Thyroid gland (tissue), 4 donors: Measurements from ENCODE around the gene ADAMTS15.

Source experiments
- POLR2A ChIP-seq, 2 donors: fragments of 450-650 bp; IDR thresholded peaks; one replicate each; pipeline ENCODE4 v1.6.1; 2017; ENCODE audit warnings: antibody characterized with exemption in 2 of 2, mild to moderate bottlenecking in 2 of 2, moderate library complexity in 1 of 2
- TF ChIP-seq, protein P1 (sequence below), 6 experiments: fragments of 200-600 bp in 3 of 6; fragments of 450-650 bp in 3 of 6; sonication (generic) in 3 of 6; IDR thresholded peaks; one replicate each; pipeline ENCODE4 v1.5.1; 2016 to 2019; ENCODE audit warnings: antibody characterized with exemption in 6 of 6, mild to moderate bottlenecking in 2 of 6, inconsistent platforms in 1 of 6, moderate library complexity in 1 of 6

DNA sequence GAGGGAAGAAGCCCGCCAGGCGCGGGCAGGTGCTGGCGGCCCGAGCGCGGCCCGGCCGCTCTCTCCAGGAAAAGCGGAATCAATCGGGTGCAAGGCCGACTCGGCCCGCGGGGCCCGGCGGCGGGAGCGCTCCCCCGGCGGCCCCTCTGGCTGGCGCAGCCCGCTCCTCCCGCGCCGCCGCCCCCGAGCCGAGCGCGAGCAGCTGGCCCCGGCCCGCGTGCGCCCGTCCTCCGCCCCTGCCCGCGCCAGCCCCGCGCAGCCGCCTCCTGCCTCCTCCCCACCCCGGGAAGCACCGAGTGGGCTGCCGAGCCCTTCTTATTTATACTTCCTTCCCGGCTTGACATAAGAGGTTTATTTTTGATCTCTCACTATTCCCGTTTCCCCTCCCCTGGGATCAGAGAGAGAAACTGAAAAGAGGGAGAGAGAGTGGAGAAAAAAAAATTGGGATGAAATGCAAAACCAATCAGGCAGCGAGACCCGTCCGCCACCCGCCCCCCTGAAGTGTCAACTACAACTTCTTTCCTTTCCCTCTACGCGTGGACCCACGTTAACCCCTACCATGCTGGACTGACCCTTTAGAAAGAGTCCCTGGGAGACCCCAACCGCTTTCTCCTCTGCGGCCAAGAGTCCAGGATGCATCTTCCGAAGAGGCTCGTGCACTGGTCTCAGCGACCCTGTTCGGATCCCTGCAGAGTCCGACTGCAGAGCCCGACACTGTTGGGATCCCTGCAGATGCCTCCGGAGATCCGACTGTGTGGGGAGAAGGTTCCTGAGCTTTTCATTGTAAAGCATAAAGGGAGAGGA lies 19.9 kb upstream of the ADAMTS15 start, which contains the start of gene ADAMTS8:
- TF ChIP-seq, protein P1, sequence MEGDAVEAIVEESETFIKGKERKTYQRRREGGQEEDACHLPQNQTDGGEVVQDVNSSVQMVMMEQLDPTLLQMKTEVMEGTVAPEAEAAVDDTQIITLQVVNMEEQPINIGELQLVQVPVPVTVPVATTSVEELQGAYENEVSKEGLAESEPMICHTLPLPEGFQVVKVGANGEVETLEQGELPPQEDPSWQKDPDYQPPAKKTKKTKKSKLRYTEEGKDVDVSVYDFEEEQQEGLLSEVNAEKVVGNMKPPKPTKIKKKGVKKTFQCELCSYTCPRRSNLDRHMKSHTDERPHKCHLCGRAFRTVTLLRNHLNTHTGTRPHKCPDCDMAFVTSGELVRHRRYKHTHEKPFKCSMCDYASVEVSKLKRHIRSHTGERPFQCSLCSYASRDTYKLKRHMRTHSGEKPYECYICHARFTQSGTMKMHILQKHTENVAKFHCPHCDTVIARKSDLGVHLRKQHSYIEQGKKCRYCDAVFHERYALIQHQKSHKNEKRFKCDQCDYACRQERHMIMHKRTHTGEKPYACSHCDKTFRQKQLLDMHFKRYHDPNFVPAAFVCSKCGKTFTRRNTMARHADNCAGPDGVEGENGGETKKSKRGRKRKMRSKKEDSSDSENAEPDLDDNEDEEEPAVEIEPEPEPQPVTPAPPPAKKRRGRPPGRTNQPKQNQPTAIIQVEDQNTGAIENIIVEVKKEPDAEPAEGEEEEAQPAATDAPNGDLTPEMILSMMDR (IDR thresholded peaks at IDR 0.05), result no peak
- TF ChIP-seq POLR2A (IDR thresholded peaks at IDR 0.05), result no peak
